K562 (cell line): Measurements from ENCODE around the gene CPLX3. TPM values are rescaled to one million over a fixed set of nuclear protein-coding genes. Genes with fewer than 3 reads are reported as not detected.

ENCODE experiments used
- ATAC-seq: fragments of 200-7000 bp; cut with Tn5 transposase; 3 replicates; pipeline ENCODE4 v1.9.1; 2020; ENCODE audit warnings: moderate library complexity
- BruUV-seq: library from RNA; stranded (reverse); fragments of 400-500 nt; replicated peaks from 2 replicates; lab custom pipeline; 2021; lab: Mats Ljungman, UMichigan
- CTCF ChIA-PET: fragments of 300-600 bp; formaldehyde crosslinking; extraction: SDS; loops from one replicate; lab custom pipeline; 2021; ENCODE audit warnings: low intra/inter-chr PET ratio; lab: Yijun Ruan, JAX
- POLR2A ChIA-PET: fragments of 300-600, 350-650 bp; sonication (Branson Sonifier 250); formaldehyde crosslinking; extraction: SDS; loops from one replicate; lab custom pipeline; 2021; ENCODE audit warnings: antibody characterized with exemption, inconsistent platforms; lab: Yijun Ruan, JAX
- DNase-seq, 4 experiments: peaks; one replicate each; pipeline versions ENCODE4 v3.0.0 to v3.0.0-alpha.2; 2011 to 2018; ENCODE audit warnings: low spot score in 3 of 4, mixed read lengths in 3 of 4; ENCODE audit errors: extremely low read depth in 1 of 4
- FAIRE-seq: peaks from 2 replicates; lab custom pipeline; 2011; peaks lifted over from hg19 to GRCh38; lab: Jason Lieb, UNC
- H2AFZ ChIP-seq: 2 replicates; pipeline ENCODE4 v1.6.0; 2011; ENCODE audit warnings: low read depth, low read length, control low read depth, inconsistent platforms
- H3K27ac ChIP-seq: fragments of 200-600 bp; 3 replicates; pipeline ENCODE4 v1.8.0; 2011; ENCODE audit warnings: low read depth, mild to moderate bottlenecking, control low read depth, inconsistent platforms, low read length, moderate library complexity, mixed read lengths; ENCODE audit errors: extremely low read depth
- H3K27me3 ChIP-seq, 2 experiments: fragments of 300-600 bp in 1 of 2; 2 replicates in 1 of 2; 3 replicates in 1 of 2; pipeline versions ENCODE4 v1.6.0 to v1.8.0; 2011; ENCODE audit warnings: inconsistent platforms in 2 of 2, low read length in 2 of 2, mild to moderate bottlenecking in 1 of 2, mixed read lengths in 1 of 2, moderate library complexity in 1 of 2; ENCODE audit not compliant: control insufficient read depth in 2 of 2, insufficient read depth in 2 of 2
- H3K36me3 ChIP-seq: fragments of 300-600 bp; 3 replicates; pipeline ENCODE4 v1.8.0; 2011; ENCODE audit warnings: mild to moderate bottlenecking, low read length, inconsistent platforms; ENCODE audit not compliant: control insufficient read depth, insufficient read depth
- H3K4me1 ChIP-seq, 2 experiments: fragments of 200-600 bp in 1 of 2; replicated peaks in 1 of 2; 2 replicates in 1 of 2; 3 replicates in 1 of 2; pipeline versions ENCODE4 v1.5.1 to v1.8.0; 2011; ENCODE audit warnings: inconsistent platforms in 2 of 2, low read length in 2 of 2, mild to moderate bottlenecking in 1 of 2, mixed read lengths in 1 of 2, moderate library complexity in 1 of 2; ENCODE audit not compliant: control insufficient read depth in 2 of 2, insufficient read depth in 2 of 2
- H3K4me2 ChIP-seq: 2 replicates; pipeline ENCODE4 v1.6.1; 2011; ENCODE audit warnings: low read length, control low read depth, inconsistent platforms, mixed read lengths; ENCODE audit not compliant: insufficient read depth
- H3K4me3 ChIP-seq: fragments of 200-600 bp; sonication (generic), shearing (Covaris generic); 2 replicates; pipeline ENCODE4 v1.5.1; 2016; ENCODE audit warnings: control low read depth, inconsistent platforms
- H3K79me2 ChIP-seq: fragments of 200-600 bp; 3 replicates; pipeline ENCODE4 v1.8.0; 2011; ENCODE audit warnings: low read length, inconsistent platforms; ENCODE audit not compliant: control insufficient read depth, insufficient read depth
- H3K9ac ChIP-seq, 2 experiments: 2 replicates each; pipeline versions ENCODE4 v1.6.0 to v1.6.1; 2011; ENCODE audit warnings: low read depth in 2 of 2, low read length in 2 of 2, control low read depth in 1 of 2, inconsistent platforms in 1 of 2, mild to moderate bottlenecking in 1 of 2, mixed read lengths in 1 of 2; ENCODE audit not compliant: insufficient read depth in 1 of 2
- H3K9me1 ChIP-seq: one replicate; pipeline ENCODE4 v1.6.0; 2011; ENCODE audit warnings: inconsistent platforms, mild to moderate bottlenecking, low read length, moderate library complexity; ENCODE audit not compliant: control insufficient read depth, insufficient read depth
- H3K9me3 ChIP-seq: replicated peaks from 2 replicates; pipeline ENCODE4 v1.5.1; 2011; ENCODE audit warnings: low read depth, low read length, inconsistent platforms; ENCODE audit not compliant: control insufficient read depth, insufficient read depth
- H4K20me1 ChIP-seq: replicated peaks from 2 replicates; pipeline ENCODE4 v1.6.1; 2011; ENCODE audit warnings: low read length, inconsistent platforms, mixed read lengths; ENCODE audit not compliant: control insufficient read depth, insufficient read depth
- ELF4 ChIP-seq: fragments of 450-650 bp; formaldehyde crosslinking; IDR thresholded peaks from 2 replicates; pipeline ENCODE4 v1.4.0; 2022; ENCODE audit warnings: missing genetic modification characterization
- HMG20B ChIP-seq: fragments of 250-450 bp; sonication (Bioruptor Pico); IDR thresholded peaks from 2 replicates; pipeline ENCODE4 v1.5.0; 2021; ENCODE audit warnings: mild to moderate bottlenecking
- NCOR1 ChIP-seq: fragments of 450-650 bp; IDR thresholded peaks from 2 replicates; pipeline ENCODE4 v1.6.1; 2016; ENCODE audit warnings: mild to moderate bottlenecking, moderate library complexity
- ZMIZ1 ChIP-seq, 2 experiments: fragments of 150-350 bp in 1 of 2; IDR thresholded peaks; 2 replicates each; pipeline ENCODE4 v1.6.1; 2012 to 2016; ENCODE audit warnings: low read depth in 2 of 2, low read length in 2 of 2, mild to moderate bottlenecking in 1 of 2, moderate library complexity in 1 of 2
- ZNF699 ChIP-seq: fragments of 250-450 bp; sonication (Bioruptor Pico); IDR thresholded peaks from 2 replicates; pipeline ENCODE4 v1.8.0; 2021; ENCODE audit warnings: mild to moderate bottlenecking, moderate library complexity; ENCODE audit not compliant: insufficient replicate concordance
- WGBS: fragments of 100-300 bp; shearing (Covaris generic); methylation state at CpG from one replicate; pipeline ENCODE4 v1.1.6; 2016; ENCODE audit warnings: low coverage, mixed read lengths; ENCODE audit not compliant: insufficient coverage; ENCODE audit errors: missing lambda C conversion rate; 5-methylcytosine and 5-hydroxymethylcytosine counted together
- in situ Hi-C: fragments of 300-500 bp; cut with MboI; formaldehyde crosslinking; loops from 4 replicates; pipeline ENCODE4 v1.15.0; 2018; ENCODE audit warnings: inconsistent platforms, mixed read lengths
- intact Hi-C: fragments of 100-400 bp; cut with micrococcal nuclease; formaldehyde crosslinking; loops from 2 replicates; pipeline ENCODE4 v1.14.2; 2022
- polyA plus RNA-seq, 8 experiments: library from polyadenylated mRNA; depleted of rRNA in 4 of 8; stranded (reverse) in 5 of 8; unstranded in 3 of 8; fragments of >200 nt; fragmentation: Nextera tagmentation in 2 of 8; fragmentation: Illumina TruSeq in 1 of 8; extraction: Ambion mirVana in 2 of 8; extraction: Trizol in 1 of 8; gene quantifications; 2 replicates each; pipeline versions ENCODE4 v1.2.1 to v1.2.3, GENCODE V29; 2011 to 2014; ENCODE audit warnings: inconsistent platforms in 1 of 8, missing spikeins in 1 of 8
- total RNA-seq, 7 experiments: library from RNA; depleted of rRNA in 6 of 7; stranded (reverse); fragments of >200 nt in 6 of 7; fragmentation: Illumina TruSeq in 2 of 7; extraction: Trizol in 2 of 7; gene quantifications; 2 replicates each; pipeline versions ENCODE4 v1.2.1 to v1.2.3, GENCODE V29; 2011 to 2021; ENCODE audit warnings: low replicate concordance in 1 of 7
- TF ChIP-seq, protein P1 (sequence below): fragments of 250-450 bp; sonication (Bioruptor Pico); IDR thresholded peaks from 2 replicates; pipeline ENCODE4 v1.6.1; 2021; ENCODE audit warnings: mild to moderate bottlenecking

CPLX3 gene
- total and polyA plus RNA-seq, 9 of the 15 experiments (the other 6 are each of a cell fraction or from before 2014, with no cell fraction given): not detected

GRCh38 chr15:74802290-74802689 is 24.1 kb upstream of the CPLX3 start:
- no peak overlapping the region for H3K27ac ChIP-seq
- peaks cover 0 to 43% of the 10 kb centered on the region in 2 experiments; a peak in 3 of 5 replicates for H3K4me1 ChIP-seq
- H3K27me3 ChIP-seq: no peaks in the 10 kb centered on the region
- no peak overlapping the region for H3K4me2 ChIP-seq
- TSS peak; percentile 53 for BruUV-seq
- H3K9me1 ChIP-seq: peaks cover 10% of the 10 kb centered on the region
- H4K20me1 ChIP-seq: peaks cover 14% of the 10 kb centered on the region
- H3K79me2 ChIP-seq: no peaks in the 10 kb centered on the region; the same call in 2 of the 3 replicates
- FAIRE-seq: no peak
- no peaks in the 10 kb centered on the region for H3K9me3 ChIP-seq
- no peak overlapping the region for H3K4me3 ChIP-seq
- H3K9ac ChIP-seq: 0 out of 4 replicates have a peak overlapping the region, but pooled peaks of 1 of the 2 experiments have one; percentile 45
- no peak for TF ChIP-seq ZMIZ1 (IDR thresholded peaks at IDR 0.05; ENCODE audit: low read depth in 2 of 2, low read length in 2 of 2)
- no peak for TF ChIP-seq ZNF699 (CRISPR knock-in tag)
- TF ChIP-seq, protein P1, sequence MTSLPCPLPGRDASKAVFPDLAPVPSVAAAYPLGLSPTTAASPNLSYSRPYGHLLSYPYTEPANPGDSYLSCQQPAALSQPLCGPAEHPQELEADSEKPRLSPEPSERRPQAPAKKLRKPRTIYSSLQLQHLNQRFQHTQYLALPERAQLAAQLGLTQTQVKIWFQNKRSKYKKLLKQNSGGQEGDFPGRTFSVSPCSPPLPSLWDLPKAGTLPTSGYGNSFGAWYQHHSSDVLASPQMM (CRISPR knock-in tag): no peak
- TF ChIP-seq HMG20B (CRISPR knock-in tag): no peak
- TF ChIP-seq NCOR1: no peak
- TF ChIP-seq ELF4: no peak
- TF ChIP-seq, all 486 proteins: peak for 0
- H3K36me3 ChIP-seq: peaks cover 65% of the 10 kb centered on the region; the same call in 2 of the 3 replicates
- ChIA-PET POLR2A (no interaction called here), CTCF (no interaction called here)
- H2AFZ ChIP-seq: no peak overlapping the region
- intact Hi-C loops (no loop called here), in situ Hi-C loops (no loop called here)
- no peak for ATAC-seq
- DNase-seq: no peak
- 98% methylated on average over 8 of the region's 20 CpGs for WGBS
